HTERT RPE-1 (cell line): ENCODE measurements around the gene MYLK2.

ENCODE experiments used
- in situ Hi-C: fragments of 300-500 bp; cut with MboI; formaldehyde crosslinking; loops from 4 replicates; pipeline ENCODE4 v1.14.3; 2020; ENCODE audit warnings: low sequenced_read_pairs

MYLK2 gene

GRCh38 chr20:31851240-31851955 is 32.2 kb downstream of the MYLK2 start:
- in situ Hi-C loops, result no loop called here

- in situ Hi-C loops, result no loop called here
These were observed 34.3 kb downstream of the MYLK2 start for GRCh38 chr20:31853481-31853880.

- in situ Hi-C loops, result no loop called here
These were observed 37.4 kb downstream of the MYLK2 start for GRCh38 chr20:31856516-31856915.

- in situ Hi-C loops, result no loop called here
These were observed 39.0 kb downstream of the MYLK2 start for GRCh38 chr20:31857861-31858759.

- in situ Hi-C loops, result no loop called here
These were observed 39.6 kb downstream of the MYLK2 start for GRCh38 chr20:31858760-31859083.

- in situ Hi-C loops, result no loop called here
These were observed 40.3 kb downstream of the MYLK2 start for GRCh38 chr20:31859266-31859997.

- in situ Hi-C loops, result no loop called here
These were observed 40.8 kb downstream of the MYLK2 start for GRCh38 chr20:31859998-31860380.

GRCh38 chr20:31860390-31861134 is 41.4 kb downstream of the MYLK2 start:
- in situ Hi-C loops, result no loop called here

GRCh38 chr20:31861135-31861384 is 41.9 kb downstream of the MYLK2 start:
- in situ Hi-C loops, result no loop called here

GRCh38 chr20:31861385-31862156 is 42.4 kb downstream of the MYLK2 start:
- in situ Hi-C loops, result no loop called here

- in situ Hi-C loops, result no loop called here
These were observed 43.0 kb downstream of the MYLK2 start for GRCh38 chr20:31862157-31862470.

GRCh38 chr20:31862506-31862905 is 43.4 kb downstream of the MYLK2 start:
- in situ Hi-C loops, result no loop called here

- in situ Hi-C loops, result no loop called here
These were observed 44.3 kb downstream of the MYLK2 start for GRCh38 chr20:31863296-31864085.

- in situ Hi-C loops, result no loop called here
These were observed 45.6 kb downstream of the MYLK2 start for GRCh38 chr20:31864521-31865400.

- in situ Hi-C loops, result no loop called here
These were observed 47.1 kb downstream of the MYLK2 start for GRCh38 chr20:31866221-31866620.

- in situ Hi-C loops, result no loop called here
These were observed 49.9 kb downstream of the MYLK2 start for GRCh38 chr20:31868853-31869672.

GRCh38 chr20:31869673-31869941 is 50.5 kb downstream of the MYLK2 start:
- in situ Hi-C loops, result no loop called here
